HG02943 (cell line): ENCODE data around the gene ARMC2.
"Not testable (repeated sequence)": the region's sequence is repeated elsewhere in the genome, so short reads cannot be mapped to it uniquely, and the experiment has no call there.

Source experiments
- ATAC-seq: cut with Tn5 transposase; IDR thresholded peaks from one replicate; pipeline ENCODE4 v1.9.1; 2021; ENCODE audit warnings: mild to moderate bottlenecking, low read depth, moderate library complexity; ENCODE audit not compliant: unreplicated experiment

ARMC2 gene

GRCh38 chr6:108832738-108833137, 15.5 kb upstream of the ARMC2 start:
- no peak for ATAC-seq

- ATAC-seq = peak; percentile 79
Observed at GRCh38 chr6:108835218-108835850, 12.9 kb upstream of the ARMC2 start.

- no peak for ATAC-seq
Observed at GRCh38 chr6:108836061-108836460, 12.2 kb upstream of the ARMC2 start.

- ATAC-seq = no peak
Observed at GRCh38 chr6:108837236-108837971, 10.8 kb upstream of the ARMC2 start.

- no peak for ATAC-seq
Observed at GRCh38 chr6:108838101-108838717, 10.0 kb upstream of the ARMC2 start.

GRCh38 chr6:108839083-108839642, 9.1 kb upstream of the ARMC2 start:
- no peak for ATAC-seq

- no peak for ATAC-seq
Observed at GRCh38 chr6:108840919-108841318, 7.3 kb upstream of the ARMC2 start.

- ATAC-seq = no peak
Observed at GRCh38 chr6:108841377-108841855, 6.8 kb upstream of the ARMC2 start.

DNA sequence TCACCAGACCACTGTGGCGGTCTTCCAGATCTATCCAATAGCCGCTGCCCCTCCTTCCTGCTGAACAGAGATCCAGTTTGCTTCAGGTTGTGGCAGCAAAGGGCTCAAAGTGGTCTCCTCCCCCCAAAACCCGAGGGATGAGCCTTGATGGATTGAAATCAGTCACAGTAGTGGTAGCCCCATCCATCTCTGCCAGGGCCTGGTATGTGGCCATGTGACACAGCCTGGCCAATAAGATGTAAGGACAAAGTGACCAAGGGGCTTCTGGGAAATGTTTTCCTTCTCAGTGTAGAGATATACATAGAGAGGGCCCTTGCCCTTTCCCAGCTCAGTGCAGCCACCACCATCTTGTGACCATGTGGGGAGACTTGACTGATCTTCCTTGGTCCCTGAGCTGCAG, 4.1 kb upstream of the ARMC2 start:
- ATAC-seq = no peak

GRCh38 chr6:108845145-108845544, 3.1 kb upstream of the ARMC2 start:
- ATAC-seq = no peak

GRCh38 chr6:108846101-108846500, 2.1 kb upstream of the ARMC2 start:
- ATAC-seq = no peak

- no peak for ATAC-seq
Observed at GRCh38 chr6:108846628-108847027, 1.6 kb upstream of the ARMC2 start.

- ATAC-seq = no peak
Observed at GRCh38 chr6:108847738-108848115, 495 bp upstream of the ARMC2 start.

DNA sequence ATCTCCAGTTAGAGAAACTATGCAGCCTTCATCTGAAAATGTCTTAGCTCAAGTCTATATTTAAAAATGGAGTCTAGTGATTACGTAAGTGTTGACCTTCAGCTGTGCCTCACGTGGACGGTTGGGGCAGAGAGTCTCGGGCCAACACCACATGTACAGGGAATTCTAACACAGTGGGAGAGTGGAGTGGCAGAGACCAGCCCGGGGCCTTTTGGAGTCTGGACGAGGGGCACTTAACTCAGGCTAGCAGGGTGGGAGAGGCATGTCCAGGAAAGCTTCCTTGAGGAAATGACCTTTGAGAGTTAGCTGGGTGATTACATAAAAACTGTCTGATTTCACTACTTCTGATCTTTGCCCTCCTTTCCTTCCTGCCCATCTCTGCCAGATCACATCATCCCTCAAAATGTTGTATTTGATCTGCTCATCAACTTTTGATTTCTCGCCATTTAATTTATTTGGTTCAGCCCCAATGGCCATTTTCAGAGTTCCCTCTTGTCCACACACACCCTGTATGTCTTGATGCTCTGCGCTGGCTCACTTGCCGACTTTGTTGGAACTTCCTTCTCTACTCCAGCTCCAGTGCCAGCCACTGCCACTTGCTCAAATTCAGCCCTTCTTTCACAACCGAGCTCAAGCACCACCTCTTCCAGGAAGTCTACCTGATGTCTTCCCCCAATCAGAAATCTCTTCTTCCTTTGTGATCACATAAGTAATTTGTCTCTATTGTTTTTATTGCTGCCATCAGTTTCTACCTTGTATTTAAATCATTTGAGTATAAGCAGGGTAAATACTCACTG, 2.6 kb downstream of the ARMC2 start:
- ATAC-seq = no peak

DNA sequence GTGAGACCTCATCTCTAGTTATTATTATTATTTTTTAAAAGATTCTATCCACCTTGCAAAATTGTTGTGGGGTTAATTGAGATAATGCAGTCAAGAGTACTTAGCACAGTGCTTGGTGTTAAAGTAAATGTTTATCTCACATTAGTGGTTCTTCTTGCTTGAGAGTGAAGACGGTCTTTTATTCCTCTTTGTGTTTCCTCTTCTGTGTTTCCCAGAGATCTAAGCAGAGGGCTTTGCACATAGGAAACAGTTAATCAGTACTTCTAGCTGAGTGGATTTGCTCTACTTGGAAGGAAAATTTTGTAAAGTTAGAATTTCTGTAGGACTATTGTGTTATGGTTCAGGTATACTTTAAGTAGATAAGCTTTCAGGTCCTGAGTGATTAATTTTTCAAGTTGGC, 3.5 kb downstream of the ARMC2 start:
- no peak for ATAC-seq

DNA sequence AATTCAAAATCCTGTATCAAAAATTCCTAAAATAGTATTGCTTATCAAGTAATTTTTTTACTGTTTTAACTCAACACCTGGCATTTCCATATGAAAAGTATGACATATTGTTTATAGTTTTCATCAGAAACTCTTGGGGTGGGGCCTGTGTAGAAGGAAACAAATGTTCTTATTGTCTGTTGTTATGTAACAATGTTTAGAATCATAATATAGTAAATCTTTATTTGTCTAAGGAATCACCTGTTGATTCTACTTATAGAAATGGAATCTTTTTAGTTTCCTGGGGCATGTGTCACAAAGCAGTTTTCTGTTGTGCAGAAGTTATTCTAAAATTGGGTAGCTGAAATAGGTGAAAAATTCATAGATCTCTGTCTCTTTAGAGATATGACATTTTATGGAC, 4.9 kb downstream of the ARMC2 start:
- no peak for ATAC-seq

- ATAC-seq = no peak
Observed at GRCh38 chr6:108862479-108863191, 14.4 kb downstream of the ARMC2 start.

DNA sequence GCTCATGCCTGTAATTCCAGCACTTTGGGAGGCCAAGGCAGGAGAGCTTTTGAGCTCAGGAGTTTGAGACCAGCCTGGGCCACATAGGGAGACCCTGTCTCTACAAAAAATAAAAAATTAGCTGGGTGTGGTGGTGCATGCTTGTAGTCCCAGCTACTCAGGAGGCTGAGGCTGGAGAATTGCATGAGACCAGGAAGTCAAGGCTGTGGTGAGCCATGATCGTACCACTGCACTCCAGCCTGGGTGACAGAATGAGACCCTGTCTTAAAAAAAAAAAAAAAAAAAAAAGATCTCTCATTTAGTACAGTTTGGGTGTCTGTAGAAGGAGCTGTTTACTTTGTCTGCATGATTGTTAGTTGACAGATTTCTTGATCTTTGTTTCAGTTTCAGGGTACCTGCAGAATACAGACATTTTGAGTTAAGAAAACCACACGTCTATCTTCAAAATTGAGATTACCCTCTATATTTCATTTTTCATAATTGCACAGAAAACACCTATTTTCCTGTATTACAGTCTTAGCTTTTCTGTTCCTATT, 17.6 kb downstream of the ARMC2 start:
- not testable (repeated sequence) for ATAC-seq

GRCh38 chr6:108866798-108867197, 18.6 kb downstream of the ARMC2 start:
- ATAC-seq = no peak

DNA sequence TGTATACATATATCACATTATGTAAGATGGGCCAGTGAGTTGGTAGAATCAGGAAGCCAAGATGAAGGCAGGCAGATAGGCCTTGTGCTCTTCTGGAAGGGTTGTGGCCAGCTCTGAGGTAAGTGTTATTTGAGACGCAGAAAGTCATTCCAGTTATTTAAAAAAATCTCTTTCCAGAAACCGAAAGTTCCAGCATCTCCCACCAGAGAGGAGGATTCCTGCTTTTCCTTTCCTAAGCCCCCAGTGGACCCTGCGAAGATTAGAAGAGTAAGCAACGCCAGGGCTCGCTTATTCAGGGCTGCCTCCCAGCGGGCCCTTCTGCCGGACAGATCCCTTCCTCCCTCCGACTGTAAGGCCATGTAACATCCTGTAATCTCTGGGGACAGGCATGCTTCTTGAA, 20.4 kb downstream of the ARMC2 start:
- no peak for ATAC-seq
